ENCODE data around the gene LAMA5. TPM values are rescaled to one million over a fixed set of nuclear protein-coding genes. Genes with fewer than 3 reads are reported as not detected.

LAMA5 gene
- total RNA-seq, 4 donors from 2014 or later: 45.5 to 115 (median 62.5) TPM

- TF ChIP-seq CTCF (IDR thresholded peaks at IDR 0.05): no peak
- ATAC-seq (ENCODE audit: low FRiP score) (no peak), DNase-seq (ENCODE audit: low spot score) (no peak)
These were observed 89.9 kb downstream of the LAMA5 start for GRCh38 chr20:62277253-62277652.

- DNase-seq (ENCODE audit: low spot score) (no peak), ATAC-seq (ENCODE audit: low FRiP score) (no peak)
- TF ChIP-seq CTCF (IDR thresholded peaks at IDR 0.05): no peak
These were observed 90.7 kb downstream of the LAMA5 start for GRCh38 chr20:62276439-62276838.

- no peak for TF ChIP-seq CTCF (IDR thresholded peaks at IDR 0.05)
- DNase-seq (ENCODE audit: low spot score) (no peak), ATAC-seq (ENCODE audit: low FRiP score) (no peak)
These were observed 91.9 kb downstream of the LAMA5 start for GRCh38 chr20:62275219-62275618.

GRCh38 chr20:62274332-62274950, 92.7 kb downstream of the LAMA5 start:
- DNase-seq (ENCODE audit: low spot score) (no peak), ATAC-seq (ENCODE audit: low FRiP score) (peak; percentile 74)

GRCh38 chr20:62273416-62273815, 93.7 kb downstream of the LAMA5 start:
- no peak for ATAC-seq (ENCODE audit: low FRiP score)
- TF ChIP-seq CTCF (IDR thresholded peaks at IDR 0.05): no peak

More at GRCh38 chr20:62274332-62274950, 92.7 kb downstream of the LAMA5 start:
- no peak for TF ChIP-seq CTCF (IDR thresholded peaks at IDR 0.05)

GRCh38 chr20:62272200-62272599, 94.9 kb downstream of the LAMA5 start:
- DNase-seq (ENCODE audit: low spot score) (no peak), ATAC-seq (ENCODE audit: low FRiP score) (no peak)
- no peak for TF ChIP-seq CTCF (IDR thresholded peaks at IDR 0.05)

More at GRCh38 chr20:62273416-62273815, 93.7 kb downstream of the LAMA5 start:
- no peak for DNase-seq (ENCODE audit: low spot score)

GRCh38 chr20:62269871-62270270, 97.2 kb downstream of the LAMA5 start:
- DNase-seq (ENCODE audit: low spot score): no peak
- no peak for ATAC-seq (ENCODE audit: low FRiP score)
- no peak for TF ChIP-seq CTCF (IDR thresholded peaks at IDR 0.05)

Measured in omental fat pad (tissue), 4 donors.